Measurements from ENCODE around the gene PATE2.

Gene PATE2

GRCh38 chr11:125778728-125779127 lies at the start of gene PATE2:
Gene PATE2, minus strand, starts transcription at chr11:125778828. Its CDS starts 55 bp downstream, at chr11:125778773.
- Histone ChIP-seq H3K36me3 (ENCODE audit: control insufficient read depth in 1 of 2, insufficient read depth in 2 of 2, low read length in 2 of 2) (no peaks in the 10 kb centered on the region), H3K27me3 (ENCODE audit: low read depth, low read length) (no peaks in the 10 kb centered on the region), H3K27ac (ENCODE audit: low read length) (no peak within 1 kb of the TSS), H3K4me3 (ENCODE audit: low read depth in 1 of 2, low read length in 2 of 2) (no peak within 1 kb of the TSS), H3K4me1 (ENCODE audit: control insufficient read depth in 1 of 2, insufficient read depth in 2 of 2, low read length in 2 of 2) (no peaks in the 10 kb centered on the region), H3K9me3 (ENCODE audit: control insufficient read depth in 1 of 2, low read length in 2 of 2) (no peaks in the 10 kb centered on the region)

- H3K4me1 ChIP-seq (ENCODE audit: control insufficient read depth in 1 of 2, insufficient read depth in 2 of 2, low read length in 2 of 2) = no peaks in the 10 kb centered on the region
- no peak overlapping the region for H3K4me3 ChIP-seq (ENCODE audit: low read depth in 1 of 2, low read length in 2 of 2)
- no peaks in the 10 kb centered on the region for H3K36me3 ChIP-seq (ENCODE audit: control insufficient read depth in 1 of 2, insufficient read depth in 2 of 2, low read length in 2 of 2)
- H3K9me3 ChIP-seq (ENCODE audit: control insufficient read depth in 1 of 2, low read length in 2 of 2) = peaks cover 0 to 26% of the 10 kb centered on the region in 2 donors
- H3K27me3 ChIP-seq (ENCODE audit: low read depth, low read length) = no peaks in the 10 kb centered on the region
- H3K27ac ChIP-seq (ENCODE audit: low read length) = no peak overlapping the region
Measured at GRCh38 chr11:125807909-125808308, 29.3 kb upstream of the PATE2 start.

- H3K27me3 ChIP-seq (ENCODE audit: low read depth, low read length) = no peaks in the 10 kb centered on the region
- no peak overlapping the region for H3K4me3 ChIP-seq (ENCODE audit: low read depth in 1 of 2, low read length in 2 of 2)
- peaks cover 0 to 41% of the 10 kb centered on the region in 2 donors for H3K9me3 ChIP-seq (ENCODE audit: control insufficient read depth in 1 of 2, low read length in 2 of 2)
Measured at GRCh38 chr11:125802387-125802786, 23.8 kb upstream of the PATE2 start.

GRCh38 chr11:125799808-125800207 lies 21.2 kb upstream of the PATE2 start:
- H3K9me3 ChIP-seq (ENCODE audit: control insufficient read depth in 1 of 2, low read length in 2 of 2) = peaks cover 0 to 56% of the 10 kb centered on the region in 2 donors
- H3K4me1 ChIP-seq (ENCODE audit: control insufficient read depth in 1 of 2, insufficient read depth in 2 of 2, low read length in 2 of 2) = no peaks in the 10 kb centered on the region
- H3K27ac ChIP-seq (ENCODE audit: low read length) = no peak overlapping the region
- no peaks in the 10 kb centered on the region for H3K27me3 ChIP-seq (ENCODE audit: low read depth, low read length)
- no peaks in the 10 kb centered on the region for H3K36me3 ChIP-seq (ENCODE audit: control insufficient read depth in 1 of 2, insufficient read depth in 2 of 2, low read length in 2 of 2)
- H3K4me3 ChIP-seq (ENCODE audit: low read depth in 1 of 2, low read length in 2 of 2) = no peak overlapping the region

More at GRCh38 chr11:125802387-125802786, 23.8 kb upstream of the PATE2 start:
- H3K4me1 ChIP-seq (ENCODE audit: control insufficient read depth in 1 of 2, insufficient read depth in 2 of 2, low read length in 2 of 2) = no peaks in the 10 kb centered on the region
- H3K27ac ChIP-seq (ENCODE audit: low read length) = no peak overlapping the region
- H3K36me3 ChIP-seq (ENCODE audit: control insufficient read depth in 1 of 2, insufficient read depth in 2 of 2, low read length in 2 of 2) = no peaks in the 10 kb centered on the region

- H3K9me3 ChIP-seq (ENCODE audit: control insufficient read depth in 1 of 2, low read length in 2 of 2) = peaks cover 0 to 56% of the 10 kb centered on the region in 2 donors
- no peaks in the 10 kb centered on the region for H3K27me3 ChIP-seq (ENCODE audit: low read depth, low read length)
- H3K4me3 ChIP-seq (ENCODE audit: low read depth in 1 of 2, low read length in 2 of 2) = no peak overlapping the region
- H3K4me1 ChIP-seq (ENCODE audit: control insufficient read depth in 1 of 2, insufficient read depth in 2 of 2, low read length in 2 of 2) = no peaks in the 10 kb centered on the region
- no peak overlapping the region for H3K27ac ChIP-seq (ENCODE audit: low read length)
- H3K36me3 ChIP-seq (ENCODE audit: control insufficient read depth in 1 of 2, insufficient read depth in 2 of 2, low read length in 2 of 2) = no peaks in the 10 kb centered on the region
Measured at GRCh38 chr11:125797641-125798040, 19.0 kb upstream of the PATE2 start.

GRCh38 chr11:125790825-125791224 lies 12.2 kb upstream of the PATE2 start:
- Histone ChIP-seq H3K9me3 (ENCODE audit: control insufficient read depth in 1 of 2, low read length in 2 of 2) (peaks cover 0 to 32% of the 10 kb centered on the region in 2 donors), H3K36me3 (ENCODE audit: control insufficient read depth in 1 of 2, insufficient read depth in 2 of 2, low read length in 2 of 2) (no peaks in the 10 kb centered on the region), H3K4me1 (ENCODE audit: control insufficient read depth in 1 of 2, insufficient read depth in 2 of 2, low read length in 2 of 2) (no peaks in the 10 kb centered on the region), H3K27me3 (ENCODE audit: low read depth, low read length) (no peaks in the 10 kb centered on the region), H3K27ac (ENCODE audit: low read length) (no peak overlapping the region), H3K4me3 (ENCODE audit: low read depth in 1 of 2, low read length in 2 of 2) (no peak overlapping the region)

- H3K9me3 ChIP-seq (ENCODE audit: control insufficient read depth in 1 of 2, low read length in 2 of 2) = peaks cover 0 to 11% of the 10 kb centered on the region in 2 donors
- H3K36me3 ChIP-seq (ENCODE audit: control insufficient read depth in 1 of 2, insufficient read depth in 2 of 2, low read length in 2 of 2) = no peaks in the 10 kb centered on the region
- H3K27me3 ChIP-seq (ENCODE audit: low read depth, low read length) = no peaks in the 10 kb centered on the region
- H3K4me3 ChIP-seq (ENCODE audit: low read depth in 1 of 2, low read length in 2 of 2) = no peak within 1 kb of the TSS
- no peak within 1 kb of the TSS for H3K27ac ChIP-seq (ENCODE audit: low read length)
- H3K4me1 ChIP-seq (ENCODE audit: control insufficient read depth in 1 of 2, insufficient read depth in 2 of 2, low read length in 2 of 2) = no peaks in the 10 kb centered on the region
Measured at GRCh38 chr11:125787827-125788226, 9.2 kb upstream of the PATE2 start, which contains the start of gene PATE3. Gene PATE3, plus strand, starts transcription at chr11:125788127. Its CDS starts 25 bp downstream, at chr11:125788152.

- Histone ChIP-seq H3K27me3 (ENCODE audit: low read depth, low read length) (no peaks in the 10 kb centered on the region), H3K9me3 (ENCODE audit: control insufficient read depth in 1 of 2, low read length in 2 of 2) (no peaks in the 10 kb centered on the region), H3K4me3 (ENCODE audit: low read depth in 1 of 2, low read length in 2 of 2) (no peak overlapping the region), H3K4me1 (ENCODE audit: control insufficient read depth in 1 of 2, insufficient read depth in 2 of 2, low read length in 2 of 2) (no peaks in the 10 kb centered on the region), H3K36me3 (ENCODE audit: control insufficient read depth in 1 of 2, insufficient read depth in 2 of 2, low read length in 2 of 2) (no peaks in the 10 kb centered on the region), H3K27ac (ENCODE audit: low read length) (no peak overlapping the region)
Measured at GRCh38 chr11:125784678-125785077, 6.0 kb upstream of the PATE2 start.

- no peaks in the 10 kb centered on the region for H3K9me3 ChIP-seq (ENCODE audit: control insufficient read depth in 1 of 2, low read length in 2 of 2)
Measured at GRCh38 chr11:125777309-125777708, 1.3 kb downstream of the PATE2 start.

GRCh38 chr11:125773516-125773915 lies 5.1 kb downstream of the PATE2 start:
- H3K27me3 ChIP-seq (ENCODE audit: low read depth, low read length) = no peaks in the 10 kb centered on the region
- no peaks in the 10 kb centered on the region for H3K36me3 ChIP-seq (ENCODE audit: control insufficient read depth in 1 of 2, insufficient read depth in 2 of 2, low read length in 2 of 2)
- H3K4me1 ChIP-seq (ENCODE audit: control insufficient read depth in 1 of 2, insufficient read depth in 2 of 2, low read length in 2 of 2) = no peaks in the 10 kb centered on the region
- no peaks in the 10 kb centered on the region for H3K9me3 ChIP-seq (ENCODE audit: control insufficient read depth in 1 of 2, low read length in 2 of 2)
- no peak overlapping the region for H3K27ac ChIP-seq (ENCODE audit: low read length)
- H3K4me3 ChIP-seq (ENCODE audit: low read depth in 1 of 2, low read length in 2 of 2) = no peak overlapping the region

More at GRCh38 chr11:125777309-125777708, 1.3 kb downstream of the PATE2 start:
- H3K27me3 ChIP-seq (ENCODE audit: low read depth, low read length) = no peaks in the 10 kb centered on the region
- no peak overlapping the region for H3K4me3 ChIP-seq (ENCODE audit: low read depth in 1 of 2, low read length in 2 of 2)
- H3K36me3 ChIP-seq (ENCODE audit: control insufficient read depth in 1 of 2, insufficient read depth in 2 of 2, low read length in 2 of 2) = no peaks in the 10 kb centered on the region
- no peaks in the 10 kb centered on the region for H3K4me1 ChIP-seq (ENCODE audit: control insufficient read depth in 1 of 2, insufficient read depth in 2 of 2, low read length in 2 of 2)
- H3K27ac ChIP-seq (ENCODE audit: low read length) = no peak overlapping the region

GRCh38 chr11:125772834-125773505 lies 5.7 kb downstream of the PATE2 start:
- H3K9me3 ChIP-seq (ENCODE audit: control insufficient read depth in 1 of 2, low read length in 2 of 2) = no peaks in the 10 kb centered on the region
- H3K36me3 ChIP-seq (ENCODE audit: control insufficient read depth in 1 of 2, insufficient read depth in 2 of 2, low read length in 2 of 2) = no peaks in the 10 kb centered on the region
- no peak overlapping the region for H3K4me3 ChIP-seq (ENCODE audit: low read depth in 1 of 2, low read length in 2 of 2)
- H3K4me1 ChIP-seq (ENCODE audit: control insufficient read depth in 1 of 2, insufficient read depth in 2 of 2, low read length in 2 of 2) = no peaks in the 10 kb centered on the region
- no peak overlapping the region for H3K27ac ChIP-seq (ENCODE audit: low read length)
- no peaks in the 10 kb centered on the region for H3K27me3 ChIP-seq (ENCODE audit: low read depth, low read length)

GRCh38 chr11:125770583-125770982 lies 8.0 kb downstream of the PATE2 start:
- Histone ChIP-seq H3K4me3 (ENCODE audit: low read depth in 1 of 2, low read length in 2 of 2) (no peak overlapping the region), H3K36me3 (ENCODE audit: control insufficient read depth in 1 of 2, insufficient read depth in 2 of 2, low read length in 2 of 2) (no peaks in the 10 kb centered on the region), H3K4me1 (ENCODE audit: control insufficient read depth in 1 of 2, insufficient read depth in 2 of 2, low read length in 2 of 2) (no peaks in the 10 kb centered on the region), H3K9me3 (ENCODE audit: control insufficient read depth in 1 of 2, low read length in 2 of 2) (no peaks in the 10 kb centered on the region), H3K27me3 (ENCODE audit: low read depth, low read length) (no peaks in the 10 kb centered on the region), H3K27ac (ENCODE audit: low read length) (no peak overlapping the region)
